Left ventricle myocardium inferior (tissue), 1 donor: ENCODE results near the gene CYS1. TPM values are rescaled to one million over a fixed set of nuclear protein-coding genes. Genes with fewer than 3 reads are reported as not detected.

ENCODE experiments used
- DNase-seq: peaks from one replicate; pipeline ENCODE4 v3.0.0-alpha.2; 2020
- H3K27ac ChIP-seq: fragments of 200-600 bp; replicated peaks from 2 replicates; pipeline ENCODE4 v1.8.0; 2021
- H3K27me3 ChIP-seq: fragments of 200-600 bp; 2 replicates; pipeline ENCODE4 v1.8.0; 2021; ENCODE audit warnings: low read depth
- H3K36me3 ChIP-seq: fragments of 200-600 bp; 2 replicates; pipeline ENCODE4 v1.8.0; 2021
- H3K4me1 ChIP-seq: fragments of 200-600 bp; 2 replicates; pipeline ENCODE4 v1.8.0; 2021
- H3K4me3 ChIP-seq: fragments of 200-600 bp; 2 replicates; pipeline ENCODE4 v1.8.0; 2021; ENCODE audit warnings: mild to moderate bottlenecking, moderate library complexity
- H3K9me3 ChIP-seq: fragments of 200-600 bp; replicated peaks from 2 replicates; pipeline ENCODE4 v1.8.0; 2021
- intact Hi-C: fragments of 100-400 bp; cut with micrococcal nuclease; formaldehyde crosslinking; loops from one replicate; pipeline ENCODE4 v1.11.0; 2022
- total RNA-seq: library from RNA; stranded (reverse); fragmentation: NEBNext Ultra II Directional; extraction: Animal tissue kit (Norgen Biotek cat#: 25700); gene quantifications from one replicate; pipeline ENCODE4 v1.2.1, GENCODE V29; 2021
- TF ChIP-seq, protein P1 (sequence below): fragments of 200-600 bp; IDR thresholded peaks from 2 replicates; pipeline ENCODE4 v1.8.0; 2021; ENCODE audit warnings: antibody characterized with exemption, mild to moderate bottlenecking, borderline replicate concordance
- donor health status: DM: no; HTN: yes; CAD: no; lungs with severe emphysema.

CYS1 gene
- total RNA-seq, 1 donor from 2014 or later, result 3.3 TPM

DNA sequence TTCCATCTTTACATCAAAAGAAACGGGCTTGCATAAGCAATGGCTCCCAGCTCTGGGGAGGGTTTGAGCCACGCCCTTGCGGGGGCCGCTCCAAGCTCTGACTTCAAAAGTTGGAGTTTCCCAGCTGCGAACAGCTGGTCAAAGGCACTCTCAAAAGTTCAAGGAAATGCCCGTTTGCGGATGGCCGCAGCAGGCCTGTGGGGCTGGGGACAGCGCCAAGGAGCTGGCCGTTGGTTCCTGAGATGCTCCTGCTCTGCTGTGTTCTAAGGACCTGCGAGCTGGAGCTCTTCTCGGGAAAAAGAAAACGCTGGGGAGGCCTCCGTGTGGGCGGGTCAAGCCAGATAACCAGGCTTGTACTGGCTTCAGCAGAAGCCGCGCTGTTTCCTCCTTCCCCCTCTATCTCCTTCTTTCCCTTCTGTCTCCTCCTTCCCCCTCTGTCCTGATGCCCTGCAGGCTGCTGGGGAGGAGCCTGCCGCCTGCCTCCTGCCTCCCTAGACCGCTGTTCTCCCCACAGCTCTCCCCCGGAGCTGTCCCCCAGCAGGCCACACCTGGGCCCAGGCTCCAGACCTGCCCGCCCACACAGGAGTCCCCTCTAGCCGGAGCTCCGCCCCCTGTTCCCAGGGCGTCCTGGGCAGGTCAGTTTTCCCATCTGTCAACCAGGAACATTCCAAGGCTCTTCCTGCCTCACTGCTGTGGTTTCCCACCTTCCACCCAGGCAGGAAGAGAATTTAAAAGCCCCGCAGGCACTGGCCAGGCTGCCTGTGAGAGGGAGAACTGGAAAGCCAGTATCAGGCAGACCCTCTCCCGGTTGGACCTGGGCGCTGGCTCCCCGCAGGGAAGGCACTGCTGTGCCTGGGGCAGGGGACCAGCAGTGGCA lies 22.7 kb downstream of the CYS1 start:
- peak overlapping the region; percentile 48 for H3K4me3 ChIP-seq
- H3K27me3 ChIP-seq, result no peaks in the 10 kb centered on the region
- H3K4me1 ChIP-seq, result peaks cover 60% of the 10 kb centered on the region
- intact Hi-C loops, result no loop called here
- H3K36me3 ChIP-seq, result peaks cover 35% of the 10 kb centered on the region
- DNase-seq, result peak; percentile 78
- TF ChIP-seq, protein P1, sequence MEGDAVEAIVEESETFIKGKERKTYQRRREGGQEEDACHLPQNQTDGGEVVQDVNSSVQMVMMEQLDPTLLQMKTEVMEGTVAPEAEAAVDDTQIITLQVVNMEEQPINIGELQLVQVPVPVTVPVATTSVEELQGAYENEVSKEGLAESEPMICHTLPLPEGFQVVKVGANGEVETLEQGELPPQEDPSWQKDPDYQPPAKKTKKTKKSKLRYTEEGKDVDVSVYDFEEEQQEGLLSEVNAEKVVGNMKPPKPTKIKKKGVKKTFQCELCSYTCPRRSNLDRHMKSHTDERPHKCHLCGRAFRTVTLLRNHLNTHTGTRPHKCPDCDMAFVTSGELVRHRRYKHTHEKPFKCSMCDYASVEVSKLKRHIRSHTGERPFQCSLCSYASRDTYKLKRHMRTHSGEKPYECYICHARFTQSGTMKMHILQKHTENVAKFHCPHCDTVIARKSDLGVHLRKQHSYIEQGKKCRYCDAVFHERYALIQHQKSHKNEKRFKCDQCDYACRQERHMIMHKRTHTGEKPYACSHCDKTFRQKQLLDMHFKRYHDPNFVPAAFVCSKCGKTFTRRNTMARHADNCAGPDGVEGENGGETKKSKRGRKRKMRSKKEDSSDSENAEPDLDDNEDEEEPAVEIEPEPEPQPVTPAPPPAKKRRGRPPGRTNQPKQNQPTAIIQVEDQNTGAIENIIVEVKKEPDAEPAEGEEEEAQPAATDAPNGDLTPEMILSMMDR, result no peak
- peak overlapping the region; percentile 71 for H3K27ac ChIP-seq
- H3K9me3 ChIP-seq, result no peaks in the 10 kb centered on the region

DNA sequence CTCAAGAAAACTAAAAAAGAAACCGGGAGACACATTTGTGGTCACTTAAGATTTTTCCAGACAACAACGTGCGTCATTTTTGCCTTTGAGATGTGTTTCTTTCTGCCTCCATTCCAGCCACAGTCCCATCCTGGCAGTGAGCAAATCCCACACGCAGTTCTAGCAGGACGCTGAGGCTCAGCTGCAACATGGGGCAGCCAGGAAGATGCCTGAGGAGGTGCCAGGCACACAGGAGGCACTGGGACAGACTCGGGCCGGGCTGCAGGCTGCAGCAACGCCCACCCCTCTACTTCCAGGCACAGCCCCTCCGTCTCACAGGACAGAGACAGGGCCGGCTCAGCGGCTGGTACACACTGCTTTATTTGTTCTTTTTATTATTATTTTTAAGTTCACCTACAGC lies 23.8 kb downstream of the CYS1 start:
- peaks cover 46% of the 10 kb centered on the region for H3K36me3 ChIP-seq
- H3K4me3 ChIP-seq, result no peak overlapping the region
- intact Hi-C loops, result no loop called here
- H3K9me3 ChIP-seq, result no peaks in the 10 kb centered on the region
- peak overlapping the region; percentile 71 for H3K27ac ChIP-seq
- peaks cover 67% of the 10 kb centered on the region for H3K4me1 ChIP-seq
- H3K27me3 ChIP-seq, result no peaks in the 10 kb centered on the region
- no peak for DNase-seq
- TF ChIP-seq, protein P1, result no peak

DNA sequence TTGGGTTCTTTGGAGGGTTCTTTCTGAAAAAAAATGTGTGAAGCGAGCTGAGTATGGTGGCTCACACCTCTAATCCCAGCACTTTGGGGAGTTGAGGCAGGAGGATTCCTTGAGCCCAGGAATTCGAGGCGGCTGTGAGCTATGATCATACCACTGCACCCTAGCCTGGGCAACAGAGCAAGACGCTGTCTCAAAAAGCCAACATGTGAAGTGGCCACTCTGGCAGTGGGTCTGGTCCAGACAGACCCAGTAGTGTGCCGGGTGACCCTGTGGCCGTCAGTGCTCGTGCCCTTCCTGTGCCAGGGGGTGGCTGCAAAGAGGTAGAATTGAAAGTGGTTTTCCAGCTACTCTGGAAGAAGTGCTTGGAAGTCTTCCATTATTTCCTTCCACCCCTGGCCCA lies 25.2 kb downstream of the CYS1 start:
- intact Hi-C loops, result no loop called here
- Histone ChIP-seq H3K4me1 (peaks cover 78% of the 10 kb centered on the region), H3K9me3 (no peaks in the 10 kb centered on the region), H3K27me3 (no peaks in the 10 kb centered on the region), H3K27ac (no peak overlapping the region), H3K36me3 (peaks cover 59% of the 10 kb centered on the region), H3K4me3 (no peak overlapping the region)
- no peak for DNase-seq
- TF ChIP-seq, protein P1, result no peak

DNA sequence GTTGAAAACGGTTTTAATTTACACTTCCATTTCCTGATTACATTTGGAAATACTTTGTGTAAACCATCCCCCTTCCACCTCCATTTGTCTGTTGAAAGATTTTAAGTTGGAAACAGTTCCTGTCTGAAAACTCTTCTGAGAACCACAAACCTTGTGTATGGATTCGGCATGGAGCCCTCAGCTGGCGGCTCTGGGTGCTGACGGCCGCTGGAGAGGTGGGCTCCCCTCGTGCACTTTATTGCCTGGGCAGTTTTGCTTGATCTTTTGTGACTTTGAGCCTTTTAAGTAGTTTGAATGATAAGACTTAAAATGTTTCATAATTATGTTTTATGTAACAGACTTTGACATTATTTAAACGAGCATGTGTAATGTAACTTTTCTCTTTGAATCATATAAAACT lies 25.8 kb downstream of the CYS1 start:
- H3K27me3 ChIP-seq, result no peaks in the 10 kb centered on the region
- TF ChIP-seq, protein P1, result peak; percentile 13
- no peak overlapping the region for H3K4me3 ChIP-seq
- no peak overlapping the region for H3K27ac ChIP-seq
- peaks cover 84% of the 10 kb centered on the region for H3K4me1 ChIP-seq
- intact Hi-C loops, result no loop called here
- H3K36me3 ChIP-seq, result peaks cover 64% of the 10 kb centered on the region
- DNase-seq, result no peak
- no peaks in the 10 kb centered on the region for H3K9me3 ChIP-seq

DNA sequence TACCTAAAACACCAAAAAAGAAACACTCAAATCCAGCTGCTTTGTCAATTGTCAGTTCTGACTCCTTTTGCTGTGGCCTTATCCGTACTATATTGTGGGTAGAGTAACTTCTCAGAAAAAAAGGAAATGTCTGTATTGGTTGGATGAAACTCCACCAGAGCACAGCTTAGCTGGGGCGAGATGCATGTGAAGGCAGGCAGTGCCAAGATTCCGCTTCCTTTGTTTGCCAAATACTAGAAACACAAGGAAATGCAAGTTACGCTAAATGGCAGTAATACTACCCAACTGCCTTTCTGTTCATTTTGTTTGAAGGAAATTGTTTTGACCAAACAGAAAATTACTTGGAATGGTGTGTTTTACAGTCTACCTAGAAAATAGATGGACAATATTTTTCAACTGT lies 26.9 kb downstream of the CYS1 start:
- Histone ChIP-seq H3K4me1 (peaks cover 93% of the 10 kb centered on the region), H3K27me3 (no peaks in the 10 kb centered on the region), H3K36me3 (peaks cover 73% of the 10 kb centered on the region), H3K4me3 (no peak overlapping the region), H3K9me3 (no peaks in the 10 kb centered on the region), H3K27ac (no peak overlapping the region)
- no peak for DNase-seq
- TF ChIP-seq, protein P1, result no peak
- intact Hi-C loops, result no loop called here
